SU-DHL-6 (cell line): ENCODE measurements around the gene ITGAL.

ENCODE experiments used
- EZH2phosphoT487 ChIP-seq: fragments of 200-600 bp; sonication (generic), shearing (Covaris generic); conservative IDR thresholded peaks from 2 replicates; pipeline ENCODE4 v1.6.1; 2018; ENCODE audit warnings: mild to moderate bottlenecking, antibody characterized with exemption, low read length, moderate library complexity, mixed read lengths
- TF ChIP-seq, protein P1 (sequence below): fragments of 200-600 bp; sonication (generic); IDR thresholded peaks from one replicate; pipeline ENCODE4 v1.5.1; 2017; ENCODE audit warnings: antibody characterized with exemption, mild to moderate bottlenecking, low read length, moderate library complexity; ENCODE audit not compliant: insufficient read depth, poor library complexity, severe bottlenecking

- TF ChIP-seq, protein P1, sequence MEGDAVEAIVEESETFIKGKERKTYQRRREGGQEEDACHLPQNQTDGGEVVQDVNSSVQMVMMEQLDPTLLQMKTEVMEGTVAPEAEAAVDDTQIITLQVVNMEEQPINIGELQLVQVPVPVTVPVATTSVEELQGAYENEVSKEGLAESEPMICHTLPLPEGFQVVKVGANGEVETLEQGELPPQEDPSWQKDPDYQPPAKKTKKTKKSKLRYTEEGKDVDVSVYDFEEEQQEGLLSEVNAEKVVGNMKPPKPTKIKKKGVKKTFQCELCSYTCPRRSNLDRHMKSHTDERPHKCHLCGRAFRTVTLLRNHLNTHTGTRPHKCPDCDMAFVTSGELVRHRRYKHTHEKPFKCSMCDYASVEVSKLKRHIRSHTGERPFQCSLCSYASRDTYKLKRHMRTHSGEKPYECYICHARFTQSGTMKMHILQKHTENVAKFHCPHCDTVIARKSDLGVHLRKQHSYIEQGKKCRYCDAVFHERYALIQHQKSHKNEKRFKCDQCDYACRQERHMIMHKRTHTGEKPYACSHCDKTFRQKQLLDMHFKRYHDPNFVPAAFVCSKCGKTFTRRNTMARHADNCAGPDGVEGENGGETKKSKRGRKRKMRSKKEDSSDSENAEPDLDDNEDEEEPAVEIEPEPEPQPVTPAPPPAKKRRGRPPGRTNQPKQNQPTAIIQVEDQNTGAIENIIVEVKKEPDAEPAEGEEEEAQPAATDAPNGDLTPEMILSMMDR: no peak
- TF ChIP-seq EZH2phosphoT487: no peak
These were observed 19.3 kb downstream of the ITGAL start for GRCh38 chr16:30491744-30492308.
